Left ventricle myocardium inferior (tissue), 1 donor: Measurements from ENCODE around the gene C16orf46. TPM values are rescaled to one million over a fixed set of nuclear protein-coding genes. Genes with fewer than 3 reads are reported as not detected.

ENCODE experiments used
- DNase-seq: peaks from one replicate; pipeline ENCODE4 v3.0.0-alpha.2; 2020
- H3K27ac ChIP-seq: fragments of 200-600 bp; replicated peaks from 2 replicates; pipeline ENCODE4 v1.8.0; 2021
- H3K27me3 ChIP-seq: fragments of 200-600 bp; 2 replicates; pipeline ENCODE4 v1.8.0; 2021; ENCODE audit warnings: low read depth
- H3K36me3 ChIP-seq: fragments of 200-600 bp; 2 replicates; pipeline ENCODE4 v1.8.0; 2021
- H3K4me1 ChIP-seq: fragments of 200-600 bp; 2 replicates; pipeline ENCODE4 v1.8.0; 2021
- H3K4me3 ChIP-seq: fragments of 200-600 bp; 2 replicates; pipeline ENCODE4 v1.8.0; 2021; ENCODE audit warnings: mild to moderate bottlenecking, moderate library complexity
- H3K9me3 ChIP-seq: fragments of 200-600 bp; replicated peaks from 2 replicates; pipeline ENCODE4 v1.8.0; 2021
- intact Hi-C: fragments of 100-400 bp; cut with micrococcal nuclease; formaldehyde crosslinking; loops from one replicate; pipeline ENCODE4 v1.11.0; 2022
- total RNA-seq: library from RNA; stranded (reverse); fragmentation: NEBNext Ultra II Directional; extraction: Animal tissue kit (Norgen Biotek cat#: 25700); gene quantifications from one replicate; pipeline ENCODE4 v1.2.1, GENCODE V29; 2021
- TF ChIP-seq, protein P1 (sequence below): fragments of 200-600 bp; IDR thresholded peaks from 2 replicates; pipeline ENCODE4 v1.8.0; 2021; ENCODE audit warnings: antibody characterized with exemption, mild to moderate bottlenecking, borderline replicate concordance
- donor health status: DM: no; HTN: yes; CAD: no; lungs with severe emphysema.

Gene C16orf46
- total RNA-seq, 1 donor from 2014 or later, result 0.88 TPM

DNA sequence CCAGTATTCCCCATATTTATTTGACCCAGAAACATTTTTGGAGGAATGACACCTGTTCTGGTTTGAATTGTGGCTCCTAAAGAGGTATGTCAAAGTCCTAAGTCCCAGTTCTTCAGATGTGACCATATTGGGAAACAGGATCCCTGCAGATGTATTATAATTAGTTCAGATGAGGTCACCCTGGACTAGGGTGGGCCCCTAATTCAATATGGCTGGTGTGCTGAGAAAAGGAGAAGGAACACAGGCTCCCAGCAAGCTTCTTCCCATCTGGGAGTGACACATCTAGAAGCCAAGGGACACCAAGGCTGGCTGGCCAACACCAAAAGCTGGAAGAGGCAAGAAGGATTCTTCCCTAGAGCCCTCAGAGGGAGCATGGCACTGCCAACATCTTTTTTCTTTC, 22.9 kb upstream of the C16orf46 start:
- Histone ChIP-seq H3K36me3 (no peaks in the 10 kb centered on the region), H3K27ac (no peak overlapping the region), H3K4me3 (no peak overlapping the region), H3K9me3 (no peaks in the 10 kb centered on the region), H3K27me3 (no peaks in the 10 kb centered on the region), H3K4me1 (peaks cover 15% of the 10 kb centered on the region)
- no peak for DNase-seq
- intact Hi-C loops, result no loop called here
- TF ChIP-seq, protein P1, sequence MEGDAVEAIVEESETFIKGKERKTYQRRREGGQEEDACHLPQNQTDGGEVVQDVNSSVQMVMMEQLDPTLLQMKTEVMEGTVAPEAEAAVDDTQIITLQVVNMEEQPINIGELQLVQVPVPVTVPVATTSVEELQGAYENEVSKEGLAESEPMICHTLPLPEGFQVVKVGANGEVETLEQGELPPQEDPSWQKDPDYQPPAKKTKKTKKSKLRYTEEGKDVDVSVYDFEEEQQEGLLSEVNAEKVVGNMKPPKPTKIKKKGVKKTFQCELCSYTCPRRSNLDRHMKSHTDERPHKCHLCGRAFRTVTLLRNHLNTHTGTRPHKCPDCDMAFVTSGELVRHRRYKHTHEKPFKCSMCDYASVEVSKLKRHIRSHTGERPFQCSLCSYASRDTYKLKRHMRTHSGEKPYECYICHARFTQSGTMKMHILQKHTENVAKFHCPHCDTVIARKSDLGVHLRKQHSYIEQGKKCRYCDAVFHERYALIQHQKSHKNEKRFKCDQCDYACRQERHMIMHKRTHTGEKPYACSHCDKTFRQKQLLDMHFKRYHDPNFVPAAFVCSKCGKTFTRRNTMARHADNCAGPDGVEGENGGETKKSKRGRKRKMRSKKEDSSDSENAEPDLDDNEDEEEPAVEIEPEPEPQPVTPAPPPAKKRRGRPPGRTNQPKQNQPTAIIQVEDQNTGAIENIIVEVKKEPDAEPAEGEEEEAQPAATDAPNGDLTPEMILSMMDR, result no peak

DNA sequence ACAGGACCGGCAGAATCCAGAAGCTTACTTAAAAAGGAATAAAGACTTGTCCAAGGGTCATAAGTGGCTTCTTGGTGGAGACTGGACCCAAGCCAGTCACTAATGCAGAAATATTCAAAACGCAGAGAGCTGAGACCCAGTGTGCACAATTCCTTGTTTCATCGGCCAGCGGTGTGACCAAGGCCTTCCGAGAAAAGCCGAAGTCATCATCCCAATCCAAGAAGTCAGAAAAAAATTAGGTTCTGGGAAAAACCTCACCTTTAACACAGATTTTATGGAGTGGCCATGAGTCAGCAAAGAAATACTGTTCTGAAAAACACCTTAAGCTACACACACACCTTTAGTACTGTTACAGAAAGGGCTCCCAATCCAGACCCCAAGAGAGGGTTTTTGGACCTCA, 20.2 kb upstream of the C16orf46 start:
- H3K4me3 ChIP-seq, result no peak overlapping the region
- no peaks in the 10 kb centered on the region for H3K36me3 ChIP-seq
- H3K4me1 ChIP-seq, result peaks cover 17% of the 10 kb centered on the region
- no peaks in the 10 kb centered on the region for H3K27me3 ChIP-seq
- intact Hi-C loops, result no loop called here
- no peaks in the 10 kb centered on the region for H3K9me3 ChIP-seq
- TF ChIP-seq, protein P1, result no peak
- no peak for DNase-seq
- H3K27ac ChIP-seq, result peak overlapping the region; percentile 68

DNA sequence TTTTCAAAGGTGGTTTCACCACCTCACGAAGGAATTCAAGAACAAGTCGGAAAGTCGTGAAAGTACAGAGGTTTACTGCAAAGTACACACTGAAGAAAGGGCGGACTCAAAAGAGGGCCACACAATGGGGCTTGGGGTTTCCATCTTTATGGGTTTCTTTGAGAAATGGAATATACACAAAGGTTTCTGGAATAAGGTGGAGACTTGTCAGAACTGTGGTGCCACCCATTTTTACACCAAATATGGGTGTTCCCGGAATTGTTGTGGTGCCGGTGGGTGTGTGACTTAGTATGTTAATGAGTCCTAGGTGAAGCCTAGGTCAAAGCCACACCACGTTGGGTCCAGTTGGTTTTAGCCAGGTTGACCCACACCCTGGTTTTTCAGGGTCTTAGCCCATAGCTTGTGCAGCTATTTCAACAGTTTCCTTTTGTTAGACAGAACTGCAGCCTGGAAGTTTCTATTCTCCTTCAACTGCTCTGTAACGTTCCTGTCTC, 19.7 kb upstream of the C16orf46 start:
- Histone ChIP-seq H3K27ac (peak overlapping the region; percentile 68), H3K4me1 (peaks cover 17% of the 10 kb centered on the region), H3K4me3 (peak overlapping the region; percentile 97), H3K9me3 (no peaks in the 10 kb centered on the region), H3K27me3 (no peaks in the 10 kb centered on the region), H3K36me3 (no peaks in the 10 kb centered on the region)
- no peak for DNase-seq
- intact Hi-C loops, result no loop called here
- TF ChIP-seq, protein P1, result no peak

DNA sequence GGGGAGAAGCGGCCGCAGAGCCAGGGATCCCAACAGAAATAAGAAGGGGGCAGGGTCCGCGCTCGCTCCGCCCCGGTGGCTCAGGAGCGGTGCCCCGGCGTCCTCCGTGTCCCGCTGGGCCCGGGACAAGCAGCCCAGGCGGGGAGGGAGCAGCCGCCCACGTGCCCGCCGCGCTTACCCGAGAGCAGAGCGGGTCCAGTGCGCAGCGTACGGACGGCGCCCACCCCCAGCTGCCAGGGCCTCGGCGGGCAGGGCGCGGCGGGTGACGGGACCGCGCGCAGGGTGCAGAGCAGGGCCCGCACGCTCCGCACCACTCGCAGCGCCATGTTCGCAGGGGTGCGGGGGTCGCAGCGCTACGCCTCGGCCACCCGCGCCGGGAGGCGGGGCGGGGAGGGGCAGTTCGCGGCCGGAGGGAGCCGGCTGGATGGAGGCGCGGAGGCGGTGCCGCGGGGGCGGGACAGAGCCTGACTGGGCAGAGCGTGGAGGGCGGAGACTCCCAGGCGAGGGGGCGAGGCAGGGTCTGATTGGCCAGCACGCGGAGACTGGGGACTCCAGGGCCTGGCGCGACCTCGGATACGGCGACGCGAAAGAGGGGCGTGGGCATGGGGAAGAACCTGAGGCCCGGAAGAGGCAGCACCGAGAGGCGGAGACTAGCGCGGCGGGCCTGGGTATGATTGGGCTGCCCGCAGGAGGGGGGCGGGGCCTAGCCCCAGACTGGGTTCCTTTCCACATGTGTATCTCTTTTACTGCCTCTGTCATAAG, 19.1 kb upstream of the C16orf46 start, which contains the start of gene GCSH:
TSS of gene GCSH (minus strand) at position 443 of the 762 bp plus-strand sequence. CDS start at position 326, 117 bp downstream.
- intact Hi-C loops, result no loop called here
- Histone ChIP-seq H3K4me1 (peaks cover 17% of the 10 kb centered on the region), H3K36me3 (no peaks in the 10 kb centered on the region), H3K9me3 (no peaks in the 10 kb centered on the region), H3K27ac (peak within 1 kb of the TSS; percentile 90), H3K27me3 (no peaks in the 10 kb centered on the region), H3K4me3 (peak within 1 kb of the TSS; percentile 97)
- TF ChIP-seq, protein P1, result no peak
- DNase-seq, result peak; percentile 100

DNA sequence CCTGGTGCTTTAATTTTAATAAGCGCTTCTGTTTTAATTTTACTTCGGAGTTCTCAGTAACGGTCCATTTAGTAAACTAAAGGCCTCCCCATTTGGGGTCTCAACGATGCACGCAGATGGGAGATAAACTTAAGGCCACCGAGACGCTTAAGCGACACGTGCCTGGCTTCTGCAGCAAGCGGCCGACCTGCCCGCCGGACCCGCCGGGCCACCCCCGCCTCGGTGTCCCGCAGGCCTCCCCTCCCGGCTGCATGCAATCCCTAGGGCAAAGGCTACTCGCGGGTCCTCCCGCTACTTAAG, 18.6 kb upstream of the C16orf46 start:
- DNase-seq, result no peak
- H3K36me3 ChIP-seq, result no peaks in the 10 kb centered on the region
- TF ChIP-seq, protein P1, result no peak
- H3K27me3 ChIP-seq, result no peaks in the 10 kb centered on the region
- H3K27ac ChIP-seq, result peak overlapping the region; percentile 90
- peaks cover 17% of the 10 kb centered on the region for H3K4me1 ChIP-seq
- peak overlapping the region; percentile 97 for H3K4me3 ChIP-seq
- H3K9me3 ChIP-seq, result no peaks in the 10 kb centered on the region
- intact Hi-C loops, result no loop called here
